HTR-8/SVneo (cell line): Measurements from ENCODE around the gene TMED7.
A peak's percentile ranks its signal among the peaks of the same experiment; 100 is the strongest.

Experiments used
- DNase-seq: peaks from one replicate; pipeline ENCODE4 v3.0.0; 2011; ENCODE audit warnings: low spot score, mixed read lengths; ENCODE audit not compliant: insufficient read length
- FAIRE-seq: peaks from 2 replicates; lab custom pipeline; 2011; peaks lifted over from hg19 to GRCh38; lab: Jason Lieb, UNC

The TMED7 gene

DNA sequence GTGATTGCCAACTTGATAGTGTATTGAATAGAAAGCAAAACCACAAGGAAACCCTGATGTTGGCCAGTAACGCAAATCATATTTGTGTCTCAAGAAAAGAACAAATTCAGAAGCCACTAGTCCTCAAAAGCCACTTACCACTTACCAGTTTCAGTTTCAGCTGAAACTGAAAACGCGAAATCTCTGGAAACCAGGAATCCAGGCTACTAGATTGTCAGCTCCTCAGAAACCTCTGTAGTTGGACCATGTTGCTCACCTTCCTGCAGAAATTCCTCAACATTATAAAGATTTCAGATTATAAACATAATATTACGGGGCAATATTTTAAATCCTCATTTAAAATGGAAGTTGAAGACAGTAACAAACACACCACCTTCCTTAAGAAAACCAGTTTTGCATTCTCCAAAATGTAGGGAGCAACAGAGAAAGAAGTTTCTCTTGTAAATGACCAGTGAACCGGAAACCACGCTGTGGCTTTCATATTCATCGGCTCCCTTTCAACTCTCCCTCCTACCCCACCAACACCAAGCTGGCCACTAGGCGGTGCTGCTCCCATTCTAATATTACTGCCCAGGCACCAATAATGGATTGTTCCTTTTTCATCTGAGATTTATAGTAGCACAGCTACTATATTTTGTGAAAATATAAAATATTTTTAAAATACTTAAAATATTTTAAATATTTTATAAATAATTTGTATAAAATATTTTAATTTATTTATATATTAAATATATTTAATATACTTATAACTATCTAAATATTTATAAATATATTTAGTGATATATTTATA lies 8.7 kb upstream of the TMED7 start:
- FAIRE-seq (peak; percentile 44), DNase-seq (peak; percentile 79)

GRCh38 chr5:115629903-115630302 lies 4.1 kb upstream of the TMED7 start:
- FAIRE-seq (no peak), DNase-seq (no peak)

- FAIRE-seq: no peak
- DNase-seq: no peak
Measured at GRCh38 chr5:115627295-115627865, 1.5 kb upstream of the TMED7 start.

DNA sequence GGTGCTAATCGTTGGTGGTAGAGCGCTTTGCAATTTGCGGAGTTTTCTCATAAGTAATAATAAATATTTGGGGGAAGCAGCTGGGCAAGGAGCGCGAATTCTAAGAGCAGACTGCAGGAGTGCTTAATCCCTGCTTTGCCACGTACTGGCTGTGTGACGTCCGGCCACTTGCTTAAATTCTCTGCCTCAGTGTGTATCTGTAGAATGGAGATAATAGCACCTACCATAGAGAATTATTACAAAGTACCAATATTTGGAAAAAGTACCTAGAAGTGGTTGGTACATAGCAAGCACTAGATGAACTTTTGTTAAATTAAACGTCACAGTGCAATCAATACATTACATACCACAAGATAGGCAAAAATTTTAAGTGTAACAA lies 598 bp upstream of the TMED7 start:
- DNase-seq: peak; percentile 25
- no peak for FAIRE-seq

GRCh38 chr5:115624994-115625393 lies 842 bp downstream of the TMED7 start:
- DNase-seq (no peak), FAIRE-seq (no peak)

GRCh38 chr5:115623658-115624057 lies 2.2 kb downstream of the TMED7 start:
- no peak for FAIRE-seq
- DNase-seq: no peak

- FAIRE-seq: no peak
Measured at GRCh38 chr5:115621365-115621900, 4.4 kb downstream of the TMED7 start.

GRCh38 chr5:115616892-115617291 lies 8.9 kb downstream of the TMED7 start:
- FAIRE-seq (no peak), DNase-seq (no peak)

More at GRCh38 chr5:115621365-115621900, 4.4 kb downstream of the TMED7 start:
- DNase-seq: no peak

DNA sequence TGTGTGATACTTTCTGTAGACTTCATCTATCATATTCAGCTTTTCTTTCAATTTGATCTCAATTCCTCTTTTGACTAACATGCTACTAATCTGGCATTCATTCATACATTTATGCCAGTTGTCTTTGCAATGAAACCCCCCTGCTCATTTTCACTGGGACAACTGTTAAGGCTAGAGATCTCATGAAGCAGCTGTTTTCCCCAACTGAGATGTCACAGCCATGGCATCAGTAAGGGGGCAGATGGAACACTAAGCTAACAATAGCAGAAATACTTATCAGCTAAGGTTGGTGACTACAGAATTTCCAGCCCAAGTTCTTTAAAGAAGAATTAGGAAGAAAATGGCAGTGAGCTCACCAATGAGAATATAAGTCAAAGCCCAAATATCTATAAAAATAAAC lies 9.4 kb downstream of the TMED7 start:
- DNase-seq: no peak
- FAIRE-seq: no peak

DNA sequence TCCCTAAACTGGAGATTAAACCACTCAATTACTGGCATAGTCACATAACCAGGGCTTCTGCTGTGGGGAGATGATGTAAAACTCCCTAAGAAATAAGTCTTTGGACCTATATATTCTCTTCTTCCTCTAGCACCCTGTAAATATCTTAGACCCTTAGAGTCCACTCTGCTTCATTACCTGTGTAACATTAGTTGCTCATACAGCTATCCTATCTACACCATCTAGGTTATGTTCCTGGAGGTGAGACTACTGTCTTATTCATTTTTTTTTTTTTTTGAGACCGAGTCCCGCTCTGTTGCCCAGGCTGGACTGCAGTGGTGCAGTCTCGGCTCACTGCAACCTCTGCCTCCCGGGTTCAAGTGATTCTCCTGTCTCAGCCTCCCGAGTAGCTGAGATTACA lies 14.0 kb downstream of the TMED7 start:
- no peak for FAIRE-seq
- no peak for DNase-seq

DNA sequence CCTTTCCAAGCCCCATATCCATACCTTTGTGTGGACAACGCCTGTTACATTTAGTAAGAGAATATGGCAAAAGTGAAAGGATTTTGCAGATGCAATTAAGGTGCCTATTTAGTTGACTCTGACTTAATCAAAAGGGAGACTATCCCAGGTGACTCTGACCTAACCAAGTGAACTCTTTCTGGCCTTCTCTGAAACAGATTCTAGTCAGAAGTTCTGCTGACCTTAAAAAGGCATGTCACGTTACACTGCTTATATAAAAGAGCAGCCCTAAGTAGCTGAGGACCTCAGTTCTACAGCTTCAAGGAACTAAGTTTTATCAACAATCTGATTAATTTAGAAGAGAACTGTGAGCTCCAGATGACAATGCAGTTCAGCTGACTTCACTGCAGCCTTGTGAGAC lies 17.9 kb downstream of the TMED7 start:
- no peak for DNase-seq
- no peak for FAIRE-seq

- FAIRE-seq: no peak
Measured at GRCh38 chr5:115605436-115605835, 20.4 kb downstream of the TMED7 start.

GRCh38 chr5:115602591-115603125 lies 23.2 kb downstream of the TMED7 start:
- DNase-seq: no peak
- no peak for FAIRE-seq

More at GRCh38 chr5:115605436-115605835, 20.4 kb downstream of the TMED7 start:
- DNase-seq: no peak

DNA sequence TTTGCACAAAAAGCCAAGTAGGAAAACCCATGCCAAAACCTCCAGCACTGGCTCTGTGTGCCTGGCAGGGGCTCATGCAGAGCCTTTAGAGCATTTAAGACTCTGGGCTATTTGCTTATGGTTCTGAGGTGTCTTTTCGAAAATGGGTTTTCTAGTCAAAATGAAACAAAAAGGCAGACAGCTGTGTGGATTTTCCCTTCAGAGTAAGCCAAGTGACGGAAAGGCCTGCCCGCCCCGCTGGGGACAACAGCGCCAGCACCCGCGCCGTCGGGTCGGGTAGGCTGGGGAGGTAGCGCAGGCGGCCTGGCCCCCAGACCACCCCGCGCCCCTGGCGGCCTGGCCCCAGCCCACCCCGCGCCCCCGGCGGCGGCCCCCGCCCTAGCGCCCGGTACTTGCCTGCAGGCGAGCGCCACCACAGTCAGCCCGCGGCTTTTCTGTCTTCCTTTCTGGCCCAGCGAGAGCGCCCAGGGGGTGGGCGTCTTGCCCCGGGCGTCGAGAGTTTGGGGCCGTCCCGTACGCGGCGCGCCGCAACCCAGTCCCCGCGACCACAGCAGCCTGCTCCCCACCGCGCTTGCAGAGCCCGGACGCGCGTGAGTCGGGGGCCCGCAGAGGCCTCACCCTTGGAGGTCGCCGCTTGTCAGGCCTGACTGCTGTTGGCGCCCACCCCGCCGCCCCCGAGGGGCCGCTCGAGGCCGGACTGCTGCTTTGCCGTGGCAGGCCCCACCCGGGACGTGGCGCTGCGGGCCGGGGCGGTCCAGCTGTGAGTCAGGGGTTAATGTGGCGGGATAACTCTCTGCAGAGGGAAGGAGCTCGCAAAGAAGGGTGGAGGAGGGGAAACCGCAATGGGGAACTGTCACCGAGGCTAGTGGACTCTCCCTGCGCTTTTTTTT lies 23.9 kb downstream of the TMED7 start, which contains the start of gene TICAM2:
TSS of gene TICAM2 (minus strand) at position 779 of the 890 bp plus-strand sequence. CDS start 21,223 bp downstream, outside the sequence.
- DNase-seq (peak; percentile 57), FAIRE-seq (no peak)

DNA sequence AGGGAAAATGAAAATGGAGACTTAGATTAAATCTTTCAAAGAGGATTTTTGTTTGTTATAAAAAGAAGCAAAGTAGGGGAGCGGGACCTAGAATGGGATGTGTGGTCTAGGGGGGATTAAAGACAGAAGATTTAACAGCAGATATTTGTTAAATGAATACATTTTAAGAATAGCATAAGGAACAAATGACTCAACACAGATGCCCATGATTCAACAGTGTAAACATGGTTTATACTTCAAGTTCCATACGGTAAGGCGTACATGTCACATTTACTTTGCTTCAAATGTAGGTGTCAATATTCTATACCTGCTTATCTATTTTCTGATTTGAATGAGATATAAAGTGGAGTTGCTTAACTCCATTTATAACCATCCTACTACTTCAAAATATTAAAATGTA lies 25.1 kb downstream of the TMED7 start:
- no peak for DNase-seq
- no peak for FAIRE-seq

DNA sequence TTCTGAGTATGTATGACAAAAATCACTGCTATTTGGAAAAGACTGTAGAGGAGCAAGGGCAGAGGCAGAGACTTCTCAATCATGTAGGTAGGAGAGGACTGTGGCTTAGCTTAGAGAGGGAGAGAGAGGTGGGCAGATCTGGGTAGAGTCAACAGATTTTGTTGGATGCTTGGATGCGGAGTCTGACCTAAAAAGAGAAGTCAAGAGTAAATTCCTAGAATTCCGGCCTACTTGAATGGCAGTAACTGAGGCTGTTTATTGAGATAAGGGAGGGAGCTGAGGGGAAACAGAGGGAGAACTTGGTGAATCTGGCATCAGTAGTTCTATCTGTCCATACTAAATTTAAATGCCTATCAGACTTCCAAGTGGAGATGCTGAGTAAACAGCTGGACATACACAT lies 25.9 kb downstream of the TMED7 start:
- DNase-seq: no peak
- no peak for FAIRE-seq

GRCh38 chr5:115599502-115599901 lies 26.3 kb downstream of the TMED7 start:
- FAIRE-seq (no peak), DNase-seq (peak; percentile 21)

GRCh38 chr5:115594128-115595047 lies 31.4 kb downstream of the TMED7 start:
- DNase-seq (no peak), FAIRE-seq (no peak)

- no peak for DNase-seq
- no peak for FAIRE-seq
Measured at GRCh38 chr5:115589043-115589442, 36.8 kb downstream of the TMED7 start.
